Measurements from ENCODE around the gene SPPL2B. TPM values are rescaled to one million over a fixed set of nuclear protein-coding genes. Genes with fewer than 3 reads are reported as not detected.

The SPPL2B gene
- total and polyA plus RNA-seq, 9 of the 15 experiments (the other 6 are each of a cell fraction or from before 2014, with no cell fraction given) = 0.20 to 81.2 (median 15.1) TPM

- no peak for TF ChIP-seq GATAD2B (IDR thresholded peaks at IDR 0.05; ENCODE audit: borderline replicate concordance)
- TF ChIP-seq, protein P1, sequence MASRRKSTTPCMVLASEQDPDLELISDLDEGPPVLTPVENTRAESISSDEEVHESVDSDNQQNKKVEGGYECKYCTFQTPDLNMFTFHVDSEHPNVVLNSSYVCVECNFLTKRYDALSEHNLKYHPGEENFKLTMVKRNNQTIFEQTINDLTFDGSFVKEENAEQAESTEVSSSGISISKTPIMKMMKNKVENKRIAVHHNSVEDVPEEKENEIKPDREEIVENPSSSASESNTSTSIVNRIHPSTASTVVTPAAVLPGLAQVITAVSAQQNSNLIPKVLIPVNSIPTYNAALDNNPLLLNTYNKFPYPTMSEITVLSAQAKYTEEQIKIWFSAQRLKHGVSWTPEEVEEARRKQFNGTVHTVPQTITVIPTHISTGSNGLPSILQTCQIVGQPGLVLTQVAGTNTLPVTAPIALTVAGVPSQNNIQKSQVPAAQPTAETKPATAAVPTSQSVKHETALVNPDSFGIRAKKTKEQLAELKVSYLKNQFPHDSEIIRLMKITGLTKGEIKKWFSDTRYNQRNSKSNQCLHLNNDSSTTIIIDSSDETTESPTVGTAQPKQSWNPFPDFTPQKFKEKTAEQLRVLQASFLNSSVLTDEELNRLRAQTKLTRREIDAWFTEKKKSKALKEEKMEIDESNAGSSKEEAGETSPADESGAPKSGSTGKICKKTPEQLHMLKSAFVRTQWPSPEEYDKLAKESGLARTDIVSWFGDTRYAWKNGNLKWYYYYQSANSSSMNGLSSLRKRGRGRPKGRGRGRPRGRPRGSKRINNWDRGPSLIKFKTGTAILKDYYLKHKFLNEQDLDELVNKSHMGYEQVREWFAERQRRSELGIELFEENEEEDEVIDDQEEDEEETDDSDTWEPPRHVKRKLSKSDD (conservative IDR thresholded peaks at IDR 0.05; ENCODE audit: low read length) = no peak
- no peak for TF ChIP-seq ZNF398 (CRISPR knock-in tag; IDR thresholded peaks at IDR 0.05)
- no peak for TF ChIP-seq UBTF (IDR thresholded peaks at IDR 0.05; ENCODE audit: borderline replicate concordance in 1 of 2, low read depth in 2 of 2, low read length in 2 of 2)
- TF ChIP-seq, protein P2, sequence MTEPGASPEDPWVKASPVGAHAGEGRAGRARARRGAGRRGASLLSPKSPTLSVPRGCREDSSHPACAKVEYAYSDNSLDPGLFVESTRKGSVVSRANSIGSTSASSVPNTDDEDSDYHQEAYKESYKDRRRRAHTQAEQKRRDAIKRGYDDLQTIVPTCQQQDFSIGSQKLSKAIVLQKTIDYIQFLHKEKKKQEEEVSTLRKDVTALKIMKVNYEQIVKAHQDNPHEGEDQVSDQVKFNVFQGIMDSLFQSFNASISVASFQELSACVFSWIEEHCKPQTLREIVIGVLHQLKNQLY (CRISPR knock-in tag; conservative IDR thresholded peaks at IDR 0.05) = no peak
- no peak for TF ChIP-seq SUPT5H (IDR thresholded peaks at IDR 0.05)
- no peak for TF ChIP-seq ZNF407 (IDR thresholded peaks at IDR 0.05; ENCODE audit: low read depth)
- TF ChIP-seq KLF1 (tag; IDR thresholded peaks at IDR 0.05) = no peak
- peak; percentile 83; the same call in 1 of the 2 replicates for TF ChIP-seq MTA3 (IDR thresholded peaks at IDR 0.05; ENCODE audit: borderline replicate concordance)
- no peak for TF ChIP-seq ZNF586 (CRISPR knock-in tag; conservative IDR thresholded peaks at IDR 0.05)
- TF ChIP-seq ZNF668 (CRISPR knock-in tag; IDR thresholded peaks at IDR 0.05) = no peak
These were observed 56.7 kb downstream of the SPPL2B start (continued) for GRCh38 chr19:2385053-2385721.

Measured in K562 (cell line).